Stimulated activated CD8-positive, alpha-beta memory T cell treated with anti-CD3 and anti-CD28 coated beads, Interleukin-7, amount 100 ng/mL, for 4 hours (primary cell): ENCODE results near the gene HDHD2.
A peak's percentile ranks its signal among the peaks of the same experiment; 100 is the strongest.

Experiments used
- DNase-seq, 2 donors: peaks; one replicate each; pipeline ENCODE4 v3.0.0-alpha.2; 2020; ENCODE audit warnings: low read depth in 2 of 2

HDHD2 gene

DNA sequence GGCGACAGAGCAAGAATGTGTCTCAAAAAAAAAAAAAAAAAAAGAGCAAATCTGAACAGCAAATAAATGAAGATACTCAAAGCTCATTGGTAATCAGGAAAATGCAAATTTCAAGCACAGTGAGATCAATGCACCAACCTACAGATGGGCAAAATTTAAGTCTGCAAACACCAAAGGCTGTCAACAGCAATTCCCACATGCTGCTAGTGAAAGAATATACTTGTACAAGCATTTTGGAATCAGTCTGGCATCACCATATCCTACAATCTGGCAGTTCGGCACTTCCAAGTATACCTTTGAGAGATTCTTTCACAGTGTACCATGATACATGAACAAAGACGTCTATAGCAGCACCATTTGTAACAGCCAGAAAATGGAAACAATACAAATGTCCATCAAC, 4.1 kb downstream of the HDHD2 start:
- no peak for DNase-seq

DNA sequence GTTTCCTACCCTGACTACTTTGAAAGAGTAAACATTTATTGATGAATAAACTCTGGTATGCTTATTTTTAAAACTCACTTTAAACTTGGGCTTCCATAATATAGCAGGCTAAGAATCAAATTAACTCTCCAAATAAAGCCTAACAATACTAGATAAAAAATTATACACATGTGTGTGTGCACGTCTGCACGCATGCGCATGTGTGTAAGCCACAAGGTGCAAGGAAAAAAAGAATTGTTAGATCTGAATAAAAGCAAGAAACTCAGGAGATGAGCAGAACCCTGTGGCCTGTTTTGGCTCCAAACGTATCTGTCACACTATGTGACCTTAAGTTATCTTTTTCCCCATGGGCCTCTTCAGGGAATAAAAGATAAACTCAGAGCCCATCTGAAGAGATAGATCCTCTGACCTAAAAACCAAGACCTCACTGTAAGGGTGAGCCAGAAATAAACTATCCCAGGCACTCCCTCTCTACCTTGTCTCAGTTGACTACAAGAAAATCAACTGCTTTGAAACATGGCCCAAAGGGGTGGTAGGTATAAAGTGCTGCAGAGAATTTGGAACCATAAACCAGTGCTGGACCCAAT, 6.3 kb downstream of the HDHD2 start:
- DNase-seq, result no peak

DNA sequence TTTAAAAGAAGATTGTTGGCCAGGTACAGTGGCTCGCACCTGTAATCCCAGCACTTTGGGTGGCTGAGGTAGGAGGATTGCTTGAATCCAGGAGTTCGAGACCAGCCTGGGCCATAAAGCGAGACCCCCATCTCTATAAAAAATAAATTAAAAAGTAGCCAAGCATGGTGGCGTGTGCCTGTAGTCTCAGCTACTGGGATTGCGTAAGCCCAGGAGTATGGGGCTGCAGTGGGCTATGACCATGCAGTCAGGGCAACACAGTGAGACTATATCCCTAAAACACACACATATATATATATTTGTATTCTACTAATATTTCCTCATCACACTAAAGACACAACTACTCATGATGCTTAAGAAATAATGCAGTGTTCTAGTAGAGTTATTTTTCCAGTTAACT, 7.1 kb downstream of the HDHD2 start:
- no peak for DNase-seq

DNA sequence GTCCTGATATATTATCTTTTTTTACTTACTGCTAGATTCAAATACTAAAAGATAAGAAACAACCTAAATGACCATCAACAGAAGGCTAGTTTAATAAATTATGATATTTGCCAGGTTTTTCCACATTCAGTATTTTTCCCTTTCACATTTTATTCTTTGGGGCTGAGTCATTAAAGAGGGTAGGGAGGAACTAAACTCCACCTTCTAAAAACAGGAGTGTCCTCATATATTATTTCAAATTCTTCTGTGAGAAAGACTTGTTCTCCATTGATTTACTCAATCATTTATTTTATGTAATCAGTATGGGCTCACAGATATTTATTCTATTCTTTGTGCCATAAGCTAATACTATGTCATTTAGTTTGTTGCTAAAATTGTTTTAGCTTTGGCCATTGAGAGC, 9.0 kb downstream of the HDHD2 start:
- no peak for DNase-seq

DNA sequence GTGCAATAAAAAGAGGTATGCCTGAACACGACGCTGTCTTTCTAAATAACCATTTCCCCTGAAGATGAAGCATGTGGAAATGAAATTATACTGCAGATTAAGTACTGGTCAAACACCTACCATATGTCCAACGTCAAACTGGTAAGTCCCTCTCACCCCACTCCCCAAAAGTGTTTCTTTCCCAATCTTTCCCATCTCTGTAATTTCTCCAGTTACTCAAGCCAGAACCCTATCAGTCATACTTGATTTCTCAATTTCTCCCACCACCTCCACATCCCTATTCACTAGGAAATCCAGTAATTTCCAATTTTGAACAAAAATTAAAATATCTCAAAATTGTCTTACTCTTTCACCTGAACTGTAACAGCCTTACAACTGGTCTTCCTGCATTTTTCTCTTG, 29.2 kb downstream of the HDHD2 start:
- DNase-seq, result no peak

DNA sequence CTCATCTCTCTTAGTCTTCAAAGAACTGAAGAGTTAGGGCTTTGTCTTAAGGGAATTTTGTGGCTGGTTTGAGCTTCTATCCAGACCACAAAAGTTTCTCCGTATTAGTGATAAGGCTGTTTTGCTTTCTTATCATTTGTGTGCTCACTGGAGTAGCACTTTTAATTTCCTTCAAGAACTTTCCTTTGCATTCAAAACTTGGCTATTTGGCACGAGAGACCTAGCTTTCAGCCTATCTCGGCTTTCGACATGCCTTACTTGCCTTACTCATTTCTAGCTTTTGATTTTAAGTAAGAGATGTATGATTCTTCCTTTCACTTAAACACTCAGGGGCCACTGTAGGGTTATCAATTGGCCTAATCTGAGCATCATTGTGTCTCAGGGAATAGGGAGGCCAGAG, 29.9 kb downstream of the HDHD2 start:
- DNase-seq, result no peak

DNA sequence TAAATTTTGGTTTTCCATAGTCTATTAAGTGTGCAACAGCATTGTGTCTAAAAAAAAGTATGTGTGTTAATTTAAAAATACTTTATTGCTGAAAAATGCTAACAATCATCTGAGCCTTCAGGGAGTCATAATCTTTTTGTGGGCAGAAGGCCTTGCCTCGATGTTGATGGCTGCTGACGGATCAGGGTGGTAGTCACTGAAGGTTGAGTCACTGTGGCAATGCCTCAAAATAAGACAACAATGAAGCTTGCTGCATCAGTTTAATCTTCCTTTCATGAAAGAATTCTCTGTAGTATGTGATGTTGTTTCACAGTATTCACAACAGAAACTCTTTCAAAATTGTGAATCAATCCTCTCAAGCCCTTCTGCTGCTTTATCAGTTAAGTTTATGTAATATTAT, 31.3 kb downstream of the HDHD2 start:
- no peak for DNase-seq

DNA sequence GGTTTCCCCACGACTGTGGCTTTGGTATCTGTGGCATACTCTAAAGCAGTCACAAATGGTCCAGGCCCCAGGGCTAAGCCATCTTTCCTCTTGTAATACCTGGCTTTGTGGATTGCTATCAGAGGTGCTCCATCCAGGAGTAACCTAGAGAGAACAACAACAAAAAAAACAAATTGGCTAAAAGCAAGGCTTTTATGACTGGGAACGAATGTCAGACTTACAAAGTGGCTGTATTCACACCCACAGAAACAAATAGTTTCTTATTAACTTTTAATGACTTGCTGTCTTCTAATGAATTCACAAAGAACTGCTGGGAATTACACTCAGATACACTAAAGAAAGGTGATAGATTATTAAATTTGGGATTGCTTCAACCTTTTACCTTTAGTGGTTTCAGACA, 35.1 kb downstream of the HDHD2 start:
- no peak for DNase-seq

DNA sequence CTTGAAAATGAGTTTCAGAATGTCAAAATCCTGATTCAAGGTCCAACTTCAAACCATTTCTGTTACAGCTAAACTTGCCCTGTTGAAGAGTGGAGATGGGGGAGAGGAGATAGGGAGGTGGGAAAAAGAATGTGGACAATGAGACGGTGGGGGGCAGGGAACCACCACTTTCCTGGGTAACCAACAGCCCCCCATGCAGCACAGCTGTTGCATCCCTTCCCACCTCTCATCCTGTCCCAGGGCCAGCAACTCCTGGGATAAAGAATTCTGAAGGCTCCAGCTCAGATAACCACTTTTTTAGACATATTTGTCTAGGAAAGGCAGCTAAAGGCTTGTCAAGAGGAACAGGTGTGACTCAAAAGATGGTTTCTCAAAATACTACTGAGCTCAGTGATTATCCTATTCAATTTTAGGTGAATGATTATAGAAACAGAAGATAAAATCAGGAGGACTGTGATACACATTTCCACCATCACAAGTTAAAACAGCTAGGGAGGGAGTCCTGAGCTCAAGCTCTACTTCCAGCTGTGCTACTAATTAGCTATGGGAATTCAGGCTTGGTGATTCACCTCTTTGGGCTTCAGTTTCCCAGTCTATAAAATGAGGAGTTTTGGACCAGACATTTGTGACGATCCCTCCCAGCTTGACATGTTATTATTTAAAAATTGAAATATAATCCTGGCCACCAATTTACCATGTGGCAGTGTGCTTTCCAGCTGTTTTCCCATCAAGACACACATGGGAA, 36.3 kb downstream of the HDHD2 start:
- no peak for DNase-seq

DNA sequence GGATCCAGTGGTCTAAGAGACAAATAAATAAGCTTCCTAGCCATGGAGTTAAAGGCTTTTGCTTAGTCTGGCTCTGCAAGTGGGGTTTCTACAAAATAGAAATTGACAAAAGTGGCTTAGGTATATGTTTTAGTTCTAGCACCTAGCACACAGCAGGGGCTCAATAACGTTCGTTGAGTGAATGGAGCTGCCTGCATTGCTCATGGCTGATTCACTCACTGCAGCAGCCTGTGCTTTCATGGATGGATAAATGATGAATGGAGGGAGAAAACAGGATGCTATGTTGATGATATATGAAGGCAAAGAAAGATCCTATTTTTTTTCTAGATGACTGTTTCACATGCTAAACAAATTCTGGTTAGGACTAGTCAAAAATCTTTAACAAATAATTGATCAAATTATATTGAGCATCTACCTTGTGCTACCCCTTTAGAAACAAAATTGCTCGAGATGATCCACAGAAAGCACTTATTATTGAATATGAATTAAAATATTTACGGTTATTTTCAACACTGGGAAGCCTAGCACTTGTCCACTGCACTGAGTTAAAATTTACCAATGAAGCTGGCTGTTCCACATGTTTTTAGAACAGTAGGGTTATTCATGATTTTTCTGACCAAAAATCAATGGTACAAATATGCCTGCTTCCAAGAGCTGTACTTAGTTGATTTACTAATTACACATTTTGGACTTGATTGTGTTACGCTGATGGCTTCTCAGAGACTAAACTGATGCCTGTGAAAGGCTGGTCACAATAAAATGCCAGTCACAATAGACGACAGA, 39.6 kb downstream of the HDHD2 start:
- DNase-seq, result no peak

DNA sequence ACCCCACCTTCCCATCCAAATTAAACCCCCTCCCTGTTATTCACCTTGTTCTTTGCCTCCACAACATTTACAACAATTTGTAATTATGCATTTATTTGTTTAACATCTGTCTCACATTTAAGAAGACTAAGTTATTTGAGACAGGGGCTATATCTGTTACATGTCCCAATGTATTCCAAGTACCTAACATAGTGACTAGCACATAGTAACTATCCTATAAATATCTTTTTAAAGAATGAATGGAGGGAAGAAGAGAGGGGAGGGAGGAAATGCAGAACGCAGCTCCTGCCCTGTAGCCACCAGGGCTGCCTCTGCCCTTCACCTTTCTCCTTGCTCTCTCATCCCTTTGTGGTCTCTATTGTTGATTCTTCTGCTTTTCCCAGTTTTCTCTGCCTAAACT, 40.6 kb downstream of the HDHD2 start:
- DNase-seq, result no peak

DNA sequence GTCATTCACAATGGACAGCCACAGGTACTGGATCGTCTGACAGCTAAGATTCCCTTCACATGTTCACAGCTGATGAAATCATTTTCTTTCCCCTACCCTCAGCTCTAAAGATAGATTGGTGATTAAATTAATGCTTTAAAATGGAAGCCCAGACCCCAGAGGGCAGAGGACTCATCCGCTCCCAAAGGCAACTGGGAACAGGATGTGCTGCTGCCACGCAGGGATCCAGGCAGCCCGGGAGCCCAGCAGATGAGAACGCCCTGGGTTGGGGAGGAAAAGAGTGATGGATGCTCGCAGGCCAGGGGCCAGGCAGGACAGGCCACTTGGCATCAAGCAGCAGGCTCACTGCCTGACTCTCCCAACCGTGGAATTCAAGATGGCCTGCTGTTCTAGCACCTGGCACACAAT, 41.3 kb downstream of the HDHD2 start:
- no peak for DNase-seq

DNA sequence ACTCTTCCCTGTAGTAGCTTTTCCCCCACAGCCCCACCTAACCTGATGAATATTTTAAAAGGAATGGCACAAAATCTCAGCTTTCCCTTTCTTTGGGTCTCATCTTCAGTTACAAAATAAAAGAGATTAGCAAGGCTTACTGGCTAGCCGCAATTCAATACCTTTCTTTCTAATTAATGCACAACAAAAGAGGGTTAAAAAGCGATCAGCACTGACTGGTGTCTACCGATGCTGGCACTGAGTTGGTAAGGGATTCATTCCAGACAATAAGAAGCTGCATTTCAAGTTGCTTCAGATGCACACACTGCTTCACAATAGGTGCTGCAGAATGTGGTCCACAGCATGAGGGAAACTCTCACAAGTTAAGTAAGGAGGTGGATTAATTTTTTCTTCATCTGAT, 41.9 kb downstream of the HDHD2 start:
- DNase-seq, result no peak

DNA sequence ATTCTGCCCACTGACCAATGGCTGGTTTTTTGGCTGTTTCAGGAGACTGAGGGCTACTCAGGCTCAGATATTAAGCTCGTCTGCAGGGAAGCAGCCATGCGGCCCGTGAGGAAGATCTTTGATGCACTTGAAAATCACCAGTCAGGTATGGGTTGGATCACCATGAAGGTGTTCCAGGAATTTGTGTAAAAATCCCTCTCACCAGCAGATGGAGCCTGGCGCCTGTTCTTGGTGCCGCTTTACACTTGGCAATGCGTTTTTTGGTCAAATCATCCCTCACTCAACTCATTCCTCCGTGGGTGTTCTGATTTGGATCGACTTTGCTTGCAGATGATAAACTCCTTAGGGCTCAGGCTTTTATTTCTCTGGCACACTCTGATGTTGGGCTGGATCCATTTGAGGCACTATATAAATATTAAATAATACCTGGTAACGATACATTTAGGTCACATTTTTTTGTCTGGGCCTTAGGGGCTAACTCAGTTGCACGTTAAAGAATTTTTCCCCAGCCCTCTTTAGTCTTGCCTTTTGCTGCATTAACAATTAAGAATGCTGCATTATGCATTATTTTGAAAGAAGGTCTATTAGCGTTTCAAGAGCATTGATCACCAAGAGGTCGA, 50.0 kb downstream of the HDHD2 start:
- peak; percentile 27 for DNase-seq

DNA sequence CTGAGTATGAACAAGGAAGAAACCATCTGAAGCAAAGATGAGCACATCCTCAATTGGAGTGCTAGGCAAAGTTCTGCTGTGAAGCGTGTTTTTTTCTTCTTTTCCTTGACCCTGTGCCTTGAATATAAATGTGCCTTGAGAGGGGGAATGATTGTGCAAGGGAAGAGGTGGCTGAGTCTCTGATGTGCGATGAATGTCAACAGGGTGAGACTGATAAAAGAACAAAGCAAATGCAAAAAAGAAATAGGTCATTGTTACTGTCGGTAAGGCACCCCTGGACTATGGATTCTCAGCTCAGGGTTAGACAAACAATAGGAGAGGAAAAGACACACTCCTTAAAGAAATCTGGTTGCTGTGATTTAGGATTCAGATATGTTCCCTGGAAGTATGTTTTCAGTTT, 54.5 kb downstream of the HDHD2 start:
- no peak for DNase-seq

DNA sequence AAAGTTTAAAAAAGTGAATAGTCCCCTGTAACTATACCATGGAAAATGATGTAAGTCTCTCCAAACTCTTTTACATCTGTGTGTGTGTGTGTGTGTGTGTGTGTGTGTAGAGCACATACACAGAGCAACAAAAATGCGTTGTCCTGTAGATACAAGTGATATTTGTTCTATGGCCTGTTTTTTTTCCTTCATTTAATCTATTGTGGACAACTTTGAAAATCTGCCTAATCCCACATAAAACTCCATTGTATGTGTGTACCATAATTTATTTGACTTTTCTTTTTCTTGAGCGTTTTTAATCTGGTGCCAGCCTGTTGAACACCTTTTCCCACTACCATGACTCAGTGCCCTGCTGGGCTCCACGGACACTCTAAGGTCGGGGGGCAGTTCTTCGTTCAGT, 62.6 kb downstream of the HDHD2 start:
- no peak for DNase-seq

DNA sequence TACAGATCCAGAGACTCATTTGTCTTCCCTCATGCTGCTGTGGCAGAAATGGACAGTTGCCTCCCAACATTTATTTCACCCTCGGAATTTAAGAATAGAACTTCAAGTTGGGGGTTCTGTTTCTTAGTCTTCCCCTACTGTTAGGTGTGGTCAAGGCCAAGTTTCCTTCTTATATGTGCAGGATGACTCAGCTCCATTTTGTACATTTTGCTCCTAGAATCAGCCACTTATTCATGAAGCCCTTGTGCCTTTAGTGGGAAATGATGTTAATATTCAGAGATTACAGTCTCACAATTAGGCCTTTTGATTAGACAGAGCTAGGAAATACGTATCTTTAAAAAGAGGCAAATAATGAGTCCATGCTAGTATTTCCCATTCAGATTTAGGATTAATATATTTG, 68.7 kb downstream of the HDHD2 start:
- no peak for DNase-seq

DNA sequence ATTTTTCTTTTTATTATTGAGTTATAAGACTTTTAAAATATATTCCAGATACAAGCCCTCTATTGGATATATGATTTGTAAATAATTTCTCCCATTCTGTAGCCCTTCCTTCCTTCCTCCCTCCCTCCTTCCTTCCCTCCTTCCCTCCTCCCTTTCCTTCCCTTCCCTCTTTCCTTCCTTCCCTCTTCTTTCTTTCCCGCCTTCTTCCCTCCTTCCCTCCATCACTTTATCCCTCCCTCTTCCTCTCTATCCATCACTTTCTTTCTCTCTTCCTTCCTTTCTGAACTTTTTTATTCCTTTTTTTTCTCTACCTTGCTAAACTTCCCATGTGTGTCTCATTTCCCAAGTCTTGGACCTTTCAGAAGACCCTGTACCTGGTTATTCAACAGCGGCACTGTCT, 69.4 kb downstream of the HDHD2 start:
- no peak for DNase-seq

DNA sequence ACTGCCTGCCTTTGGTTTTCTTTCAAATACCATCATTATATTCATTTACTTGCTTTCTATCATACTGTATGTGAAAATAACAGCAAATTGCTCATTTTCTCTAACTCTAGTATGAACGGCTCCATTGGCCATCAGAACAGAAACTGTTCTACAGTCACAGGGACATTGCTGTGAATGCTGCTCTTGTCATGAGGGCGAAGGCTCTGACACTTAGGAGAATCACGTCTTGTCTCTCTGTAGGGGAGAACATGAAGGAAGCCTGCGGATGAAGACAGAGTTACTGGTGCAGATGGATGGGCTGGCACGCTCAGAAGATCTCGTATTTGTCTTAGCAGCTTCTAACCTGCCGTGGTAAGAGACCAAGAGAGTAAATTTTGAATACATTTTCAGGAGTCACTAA, 73.2 kb downstream of the HDHD2 start:
- no peak for DNase-seq

DNA sequence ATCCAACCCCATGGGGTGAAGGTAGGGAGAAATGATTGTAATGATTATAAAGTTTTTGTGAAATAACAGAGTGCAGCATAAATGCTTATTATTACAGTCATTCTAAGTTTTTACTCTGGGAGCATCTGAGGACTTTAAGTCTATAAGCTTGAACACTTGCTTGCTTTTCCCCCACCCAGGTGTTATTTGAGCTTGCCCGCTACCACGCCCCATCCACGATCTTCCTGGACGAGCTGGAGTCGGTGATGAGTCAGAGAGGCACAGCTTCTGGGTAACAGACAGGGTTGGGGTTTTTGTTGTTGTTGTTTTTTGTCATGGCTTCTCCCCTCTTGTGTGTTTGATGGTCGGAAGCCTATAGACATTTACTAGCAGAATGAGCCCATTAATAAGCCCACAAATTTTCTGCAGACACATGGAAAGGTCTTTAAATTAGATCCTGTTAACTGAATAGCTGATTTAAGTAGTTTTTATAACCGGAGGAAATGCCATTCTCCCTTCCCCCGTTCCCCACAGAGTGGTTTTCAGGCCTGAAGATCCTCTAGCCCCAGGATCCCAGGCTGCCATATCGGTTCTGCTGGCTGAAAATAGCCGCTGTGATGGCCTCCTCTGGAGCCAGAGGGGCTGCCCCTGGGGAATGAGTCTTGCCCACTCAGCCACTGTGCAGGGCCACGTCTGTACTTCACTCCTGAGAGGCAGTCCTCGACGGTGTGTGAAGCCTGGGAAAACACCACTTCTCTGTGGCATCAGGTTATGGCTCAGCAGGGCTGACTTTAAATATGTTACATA, 75.0 kb downstream of the HDHD2 start:
- no peak for DNase-seq

DNA sequence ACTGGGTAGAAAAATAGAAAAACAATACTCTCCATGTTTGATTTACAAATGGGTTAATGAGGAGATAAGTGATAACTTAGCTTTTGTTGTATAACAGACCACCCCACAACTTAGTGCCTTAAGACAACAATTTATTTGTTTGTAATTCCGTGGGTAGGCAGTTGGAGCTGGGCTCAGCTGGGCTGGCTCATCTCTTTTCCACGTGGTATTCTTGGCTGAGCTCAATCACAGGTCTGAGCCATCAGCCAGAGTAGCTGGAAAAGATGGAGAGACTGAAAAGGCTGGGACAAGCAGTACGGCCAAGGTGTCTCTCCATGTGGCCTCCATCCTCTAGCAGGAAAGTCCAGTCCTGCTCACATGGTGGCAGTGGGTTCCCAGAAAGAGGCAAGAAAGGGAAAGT, 82.7 kb downstream of the HDHD2 start:
- no peak for DNase-seq

DNA sequence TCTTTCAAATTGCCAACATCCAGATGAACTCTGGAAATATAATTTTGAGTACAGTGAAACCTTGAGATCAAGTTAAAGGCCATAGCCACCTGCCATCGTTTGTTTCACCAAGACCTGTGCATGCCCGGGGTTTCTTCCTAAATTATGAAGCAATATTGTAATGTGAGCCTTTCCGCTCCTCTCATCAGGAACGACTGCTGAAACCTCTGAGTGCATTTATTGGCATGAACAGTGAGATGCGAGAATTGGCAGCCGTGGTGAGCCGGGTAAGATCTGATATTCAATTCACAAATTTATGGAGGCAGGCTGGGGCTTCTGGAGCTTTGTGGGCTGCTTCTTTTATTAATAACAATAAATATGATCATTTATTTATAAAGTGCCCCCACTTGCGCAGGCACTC, 87.2 kb downstream of the HDHD2 start:
- no peak for DNase-seq
